ENCODE results near the gene KLK13.

Gene KLK13

GRCh38 chr19:51093101-51093500 lies 28.2 kb upstream of the KLK13 start:
- no peak for DNase-seq (ENCODE audit: insufficient read length, low spot score)

GRCh38 chr19:51091895-51092873 lies 27.3 kb upstream of the KLK13 start:
- DNase-seq (ENCODE audit: insufficient read length, low spot score) (no peak), FAIRE-seq (no peak)

More at GRCh38 chr19:51093101-51093500, 28.2 kb upstream of the KLK13 start:
- no peak for FAIRE-seq

DNA sequence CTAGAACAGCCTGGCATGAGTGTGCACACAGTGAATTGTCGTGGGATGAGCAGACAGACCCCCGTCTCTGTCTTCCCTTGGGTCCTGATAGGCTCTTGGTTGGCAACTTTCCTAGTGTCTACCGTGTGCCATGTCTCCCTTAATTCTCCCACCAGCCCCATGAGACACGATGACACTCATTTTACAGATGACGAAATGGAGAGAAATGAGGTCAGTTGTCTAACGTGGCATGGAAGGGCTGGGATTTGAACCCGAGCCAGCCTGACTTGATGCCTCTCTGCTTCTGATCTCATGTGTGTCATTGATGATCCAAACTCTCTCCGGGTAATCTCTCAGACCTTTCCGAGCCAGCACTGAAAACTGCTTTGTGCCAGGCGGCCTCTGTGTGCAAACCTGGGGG lies 26.2 kb upstream of the KLK13 start:
- FAIRE-seq (no peak), DNase-seq (ENCODE audit: insufficient read length, low spot score) (no peak)

GRCh38 chr19:51090471-51090870 lies 25.6 kb upstream of the KLK13 start:
- FAIRE-seq (no peak), DNase-seq (ENCODE audit: insufficient read length, low spot score) (no peak)

- FAIRE-seq (no peak), DNase-seq (ENCODE audit: insufficient read length, low spot score) (no peak)
Observed at GRCh38 chr19:51089786-51090185, 24.9 kb upstream of the KLK13 start.

GRCh38 chr19:51086153-51086850 lies 21.4 kb upstream of the KLK13 start:
- DNase-seq (ENCODE audit: insufficient read length, low spot score) (no peak), FAIRE-seq (no peak)

DNA sequence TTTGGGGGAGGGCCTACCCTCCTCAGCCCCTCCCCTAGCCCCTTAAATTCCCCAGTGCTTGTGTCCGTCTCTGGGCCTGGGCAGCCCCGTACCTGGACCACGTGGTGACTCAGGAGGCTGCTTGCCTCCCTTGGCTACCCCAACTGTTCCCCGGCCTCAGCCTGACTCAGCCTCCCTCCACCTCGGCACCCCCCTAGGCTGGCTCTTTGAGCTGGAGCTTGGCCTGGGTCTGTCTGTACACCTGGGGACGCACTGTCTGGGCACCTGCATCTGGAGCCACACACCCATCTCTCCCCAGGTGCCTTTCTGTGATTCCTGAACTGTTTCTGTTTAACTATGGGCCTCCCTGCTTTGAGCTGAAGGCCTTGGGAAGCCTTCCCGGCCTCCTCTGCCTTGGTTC lies 19.6 kb upstream of the KLK13 start:
- no peak for FAIRE-seq

GRCh38 chr19:51083783-51084182 lies 18.9 kb upstream of the KLK13 start:
- FAIRE-seq: no peak
- no peak for DNase-seq (ENCODE audit: insufficient read length, low spot score)

More for the DNA sequence above, 19.6 kb upstream of the KLK13 start:
- DNase-seq (ENCODE audit: insufficient read length, low spot score): no peak

DNA sequence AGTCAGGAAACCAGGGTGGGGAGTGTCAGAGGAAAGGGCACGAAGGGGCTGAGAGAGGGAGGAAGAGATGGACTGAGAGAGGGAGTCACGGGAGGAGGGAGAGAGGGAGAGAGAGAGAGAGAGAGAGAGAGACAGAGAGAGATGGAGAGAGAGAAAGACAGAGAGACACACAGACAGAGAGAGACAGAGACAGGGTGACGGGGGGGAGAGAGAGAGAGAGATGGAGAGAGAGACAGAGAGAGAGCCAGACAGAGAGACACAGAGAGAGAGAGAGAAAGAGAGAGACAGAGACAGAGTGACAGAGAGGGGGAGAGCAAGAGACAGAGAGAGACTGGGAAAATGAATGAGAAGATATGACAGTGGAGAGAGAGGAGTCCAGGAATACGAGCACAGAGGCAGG lies 18.3 kb upstream of the KLK13 start:
- DNase-seq (ENCODE audit: insufficient read length, low spot score) (no peak), FAIRE-seq (no peak)

- no peak for FAIRE-seq
- no peak for DNase-seq (ENCODE audit: insufficient read length, low spot score)
Observed at GRCh38 chr19:51082611-51083010, 17.7 kb upstream of the KLK13 start, which contains the start of gene KLK14. Gene KLK14, minus strand, starts transcription at chr19:51082887. Its CDS starts 273 bp downstream, at chr19:51082614.

DNA sequence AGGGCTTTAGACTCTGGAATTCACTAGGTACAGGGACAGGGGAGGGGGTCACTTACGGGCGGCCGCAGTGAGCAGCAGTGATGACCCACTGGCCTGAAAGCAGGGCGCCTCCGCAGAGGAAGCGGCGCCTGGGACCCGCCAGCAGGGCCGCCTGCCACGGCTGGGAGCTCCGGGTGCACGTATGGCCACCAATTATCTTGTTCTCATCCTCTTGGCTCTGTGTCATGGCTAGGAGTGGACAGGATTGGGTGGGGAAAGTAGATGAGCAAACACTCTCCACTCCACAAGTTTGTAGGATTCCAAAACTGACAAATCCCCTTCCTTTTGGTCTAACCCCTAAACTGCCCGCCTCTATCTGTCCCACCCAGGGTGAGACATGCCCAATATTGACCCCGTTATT lies 16.6 kb upstream of the KLK13 start:
- FAIRE-seq (no peak), DNase-seq (ENCODE audit: insufficient read length, low spot score) (no peak)

GRCh38 chr19:51079481-51080110 lies 14.7 kb upstream of the KLK13 start:
- DNase-seq (ENCODE audit: insufficient read length, low spot score): no peak
- no peak for FAIRE-seq

- DNase-seq (ENCODE audit: insufficient read length, low spot score): no peak
- no peak for FAIRE-seq
Observed at GRCh38 chr19:51078731-51079130, 13.8 kb upstream of the KLK13 start.

GRCh38 chr19:51078104-51078503 lies 13.2 kb upstream of the KLK13 start:
- FAIRE-seq (no peak), DNase-seq (ENCODE audit: insufficient read length, low spot score) (no peak)

DNA sequence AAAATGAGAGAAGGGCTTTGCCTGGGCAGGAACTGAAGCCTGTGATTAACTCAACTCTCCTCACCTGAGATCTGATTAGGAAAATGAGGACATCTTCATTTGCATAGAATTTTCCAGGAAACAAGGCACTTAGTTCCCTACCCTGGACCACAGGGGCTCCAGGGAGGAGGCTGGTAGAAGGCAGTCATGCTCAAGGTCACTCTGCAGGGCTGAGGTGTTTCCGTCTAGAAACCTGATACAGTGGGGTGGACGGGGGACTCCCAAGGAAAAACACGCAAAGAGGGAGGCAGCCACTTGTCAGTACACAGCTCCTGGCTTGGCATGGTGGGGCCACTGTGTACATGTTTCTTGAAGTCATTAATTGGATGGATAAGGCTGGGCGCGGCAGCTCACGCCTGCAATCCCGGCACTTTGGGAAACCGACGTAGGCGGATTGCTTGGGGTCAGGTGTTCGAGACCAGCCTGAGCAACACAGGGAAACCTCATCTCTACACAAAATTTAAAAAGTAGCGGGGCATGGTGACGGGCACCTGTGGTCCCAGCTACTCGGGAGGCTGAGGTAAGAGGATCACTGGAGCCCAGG lies 11.8 kb upstream of the KLK13 start:
- DNase-seq (ENCODE audit: insufficient read length, low spot score) (no peak), FAIRE-seq (no peak)

DNA sequence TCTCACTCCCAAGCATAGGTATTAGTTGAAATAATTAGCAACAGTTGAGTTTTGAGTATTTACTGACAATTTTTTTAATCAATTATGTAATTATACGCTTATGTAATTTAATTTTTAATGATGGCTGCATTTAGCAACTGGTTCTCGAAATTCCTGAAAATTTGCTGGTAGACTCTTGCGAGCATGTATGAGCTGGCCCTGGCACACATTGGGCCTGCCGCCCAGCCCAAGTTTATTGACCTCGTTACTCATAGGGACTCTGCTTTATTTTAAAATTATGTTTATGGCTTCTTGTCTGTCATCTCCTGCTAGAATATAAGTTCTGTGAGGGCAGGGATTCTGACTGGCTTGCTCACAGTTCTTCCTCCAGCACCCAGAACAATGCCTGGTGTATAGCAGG lies 11.1 kb upstream of the KLK13 start:
- FAIRE-seq: no peak

DNA sequence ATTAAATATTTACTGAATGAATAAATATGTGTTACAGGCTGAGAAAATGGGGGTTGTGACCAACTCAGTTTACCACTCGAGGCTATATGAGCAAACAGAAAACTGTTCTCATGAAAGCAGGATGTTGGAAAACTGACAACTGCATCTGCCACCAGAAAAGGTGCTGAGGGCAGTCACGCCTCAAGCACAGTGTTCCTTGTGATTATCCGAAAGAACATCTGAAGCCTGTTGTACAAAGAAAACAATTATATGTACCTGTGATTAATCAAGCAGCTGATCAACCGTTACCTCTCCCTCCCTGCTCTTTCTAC lies 6.2 kb upstream of the KLK13 start:
- FAIRE-seq (no peak), DNase-seq (ENCODE audit: insufficient read length, low spot score) (no peak)

More for the DNA sequence above, 11.1 kb upstream of the KLK13 start:
- DNase-seq (ENCODE audit: insufficient read length, low spot score): no peak

DNA sequence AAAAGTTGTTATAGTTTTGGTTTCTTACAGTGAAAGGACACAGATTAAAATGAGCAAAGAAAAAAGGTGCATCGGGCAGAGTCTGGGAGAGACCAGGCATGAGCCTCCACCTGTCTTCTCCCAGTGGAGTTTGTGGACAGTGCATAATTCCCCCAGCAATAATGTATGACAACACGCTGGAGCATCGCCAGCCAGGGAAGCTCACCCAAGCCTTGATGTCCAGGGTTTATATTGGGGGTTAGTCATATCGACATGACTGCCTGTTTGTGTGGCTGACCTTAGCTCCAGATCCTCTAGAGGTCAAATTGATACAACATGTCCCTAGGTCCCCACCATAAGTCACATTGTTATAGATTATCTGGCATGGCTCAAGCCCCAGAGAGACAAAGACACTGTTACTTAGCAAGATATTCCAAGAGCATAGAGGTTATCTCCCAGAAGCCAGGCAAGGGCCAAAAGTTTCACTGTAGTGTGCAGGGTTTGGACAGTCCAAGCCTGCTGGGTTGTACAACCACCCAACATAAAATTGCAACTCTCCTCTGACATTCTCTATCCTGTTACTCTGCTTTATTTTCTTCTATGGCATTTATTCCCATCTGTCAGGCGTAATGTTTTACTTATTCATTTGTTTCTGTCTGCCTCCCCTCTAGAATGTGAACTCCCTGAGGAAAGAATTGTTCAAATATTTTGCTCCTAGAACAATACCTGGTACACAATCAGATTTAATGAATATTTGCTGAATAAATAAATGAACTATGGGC lies 5.6 kb upstream of the KLK13 start:
- FAIRE-seq (no peak), DNase-seq (ENCODE audit: insufficient read length, low spot score) (no peak)

- FAIRE-seq (no peak), DNase-seq (ENCODE audit: insufficient read length, low spot score) (no peak)
Observed at GRCh38 chr19:51066393-51067186, 1.7 kb upstream of the KLK13 start.

Measured in GM19239 (cell line).